IPS DF 19.7 (cell line): ENCODE results near the gene MSRB3.

Source experiments
- DNase-seq: peaks from one replicate; pipeline ENCODE4 v3.0.0-alpha.2; 2013; ENCODE audit warnings: low read depth, low spot score

MSRB3 gene

DNA sequence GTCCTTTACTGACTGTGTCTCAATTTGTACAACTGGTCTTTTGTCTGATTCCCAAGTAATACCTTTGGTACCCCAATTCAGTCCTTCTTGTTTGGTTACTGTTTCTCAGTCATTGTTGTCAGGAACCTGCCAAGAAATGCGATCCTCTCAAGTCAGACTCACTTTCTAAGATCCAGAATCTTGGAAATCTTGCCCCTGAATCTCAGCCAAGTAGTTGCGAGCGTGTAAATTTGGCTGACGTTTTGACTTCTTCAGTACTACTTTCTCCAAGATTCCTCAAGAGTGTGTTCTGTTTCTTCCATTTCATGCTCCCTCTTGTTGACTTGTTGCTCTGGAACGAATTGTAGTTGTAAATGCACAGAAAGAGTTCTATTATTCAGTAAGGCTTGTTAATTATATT is 114.0 kb downstream of the MSRB3 start:
- no peak for DNase-seq

DNA sequence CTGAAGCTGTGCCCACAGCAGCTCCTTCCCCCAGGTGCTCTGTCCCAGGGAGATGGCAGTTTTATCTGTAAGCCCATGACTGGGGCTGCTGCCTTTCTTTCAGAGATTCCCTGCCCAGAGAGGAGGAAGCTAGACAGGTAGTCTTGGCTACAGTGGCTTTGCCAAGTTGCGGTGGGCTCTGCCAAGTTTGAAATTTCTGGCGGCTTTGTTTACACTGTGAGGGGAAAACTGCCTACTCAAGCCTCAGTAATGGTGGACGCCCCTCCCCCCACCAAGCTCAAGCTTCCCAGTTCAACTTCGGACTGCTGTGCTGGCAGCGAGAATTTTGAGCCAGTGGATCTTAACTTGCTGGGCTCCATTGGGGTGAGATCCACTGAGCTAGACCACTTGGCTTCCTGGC is 124.7 kb downstream of the MSRB3 start:
- no peak for DNase-seq

DNA sequence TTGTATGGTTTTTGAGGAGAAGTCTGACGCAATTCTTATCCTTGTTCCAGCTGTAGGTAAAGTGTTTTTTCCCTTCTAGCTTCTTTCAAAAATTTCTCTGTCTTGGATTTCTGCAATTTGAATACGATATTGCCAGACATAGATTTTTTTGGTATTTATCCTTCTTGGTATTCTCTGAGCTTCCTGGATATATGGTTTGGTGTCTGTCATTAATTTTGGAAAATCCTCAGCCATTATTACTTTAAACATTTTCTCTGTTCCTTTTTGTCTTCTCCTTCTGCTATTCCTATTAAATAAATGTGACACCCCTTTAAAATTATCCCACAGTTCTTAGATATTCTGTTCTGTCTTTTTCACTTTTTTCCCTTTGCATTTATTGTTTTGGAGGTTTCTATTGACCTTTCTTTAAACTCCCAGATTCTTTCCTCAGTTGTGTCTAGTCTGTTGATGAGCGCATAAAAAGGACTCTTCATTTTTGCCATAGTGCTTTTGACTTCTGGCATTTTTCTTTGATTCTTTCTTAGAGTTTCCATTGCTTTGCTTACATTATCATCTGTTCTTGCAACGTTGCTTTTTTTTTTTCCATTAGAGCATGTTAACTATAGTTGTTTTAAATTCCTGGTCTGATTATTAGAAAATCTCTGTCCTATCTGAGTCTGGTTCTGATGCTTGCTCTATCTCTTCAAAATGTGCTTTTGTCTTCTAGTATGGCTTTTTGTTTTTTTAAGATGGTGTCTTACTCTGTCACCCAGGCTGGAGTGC is 129.1 kb downstream of the MSRB3 start:
- DNase-seq, result no peak

DNA sequence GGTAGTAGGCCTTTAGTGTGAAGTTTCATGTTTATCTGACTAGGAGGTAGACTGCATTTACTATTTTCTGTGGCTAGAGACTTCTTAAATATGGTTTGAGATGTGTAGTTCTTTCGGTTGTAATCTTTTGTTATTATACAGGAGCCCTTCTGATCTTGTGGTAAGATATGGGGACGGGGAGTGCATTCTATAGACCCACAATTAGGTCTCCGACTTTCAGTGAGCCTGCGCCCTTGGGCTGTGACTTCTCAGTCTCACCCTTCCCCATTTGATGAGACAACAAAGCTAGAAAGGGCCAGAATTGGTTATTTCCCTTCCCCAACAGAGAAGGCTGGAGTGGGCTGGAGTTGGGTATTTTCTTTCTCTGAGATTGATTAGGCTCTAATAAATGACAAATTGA is 130.0 kb downstream of the MSRB3 start:
- DNase-seq, result no peak

DNA sequence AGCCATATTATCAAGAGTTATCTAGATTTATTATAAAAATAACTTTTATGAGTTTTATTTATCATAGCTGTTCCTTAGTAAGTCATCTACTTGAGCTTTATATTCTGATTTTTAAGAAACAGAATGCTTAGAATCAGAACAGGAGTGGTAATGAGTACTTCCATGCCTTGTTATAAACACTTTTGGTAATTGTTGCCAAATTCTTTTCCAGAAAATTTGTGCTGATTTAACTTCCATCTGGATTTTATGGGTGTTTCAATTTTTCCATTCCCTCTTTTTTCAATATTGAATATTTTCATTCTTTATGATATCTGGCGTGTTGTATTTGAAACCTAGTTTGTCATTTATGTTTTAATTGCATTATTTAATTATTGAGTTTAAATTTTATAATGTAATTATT is 131.2 kb downstream of the MSRB3 start:
- DNase-seq, result no peak

DNA sequence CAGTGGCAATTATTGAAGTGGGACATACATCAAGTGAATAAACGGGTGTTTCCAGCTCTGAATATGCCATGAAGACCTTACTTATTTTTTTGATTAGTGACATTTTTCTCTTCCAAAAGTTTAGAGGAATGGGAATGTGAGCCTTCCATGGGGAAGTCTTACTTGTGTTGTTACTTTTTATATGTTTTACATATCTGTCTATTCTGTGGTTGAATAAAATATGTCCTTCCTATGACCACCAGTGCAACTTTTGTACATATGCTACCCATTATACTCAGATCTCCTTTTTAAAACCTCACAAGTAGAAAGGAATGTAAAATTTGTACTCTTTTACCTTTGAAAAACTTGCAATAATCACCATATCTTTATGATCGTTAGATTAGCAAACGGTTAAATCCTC is 132.7 kb downstream of the MSRB3 start:
- no peak for DNase-seq

DNA sequence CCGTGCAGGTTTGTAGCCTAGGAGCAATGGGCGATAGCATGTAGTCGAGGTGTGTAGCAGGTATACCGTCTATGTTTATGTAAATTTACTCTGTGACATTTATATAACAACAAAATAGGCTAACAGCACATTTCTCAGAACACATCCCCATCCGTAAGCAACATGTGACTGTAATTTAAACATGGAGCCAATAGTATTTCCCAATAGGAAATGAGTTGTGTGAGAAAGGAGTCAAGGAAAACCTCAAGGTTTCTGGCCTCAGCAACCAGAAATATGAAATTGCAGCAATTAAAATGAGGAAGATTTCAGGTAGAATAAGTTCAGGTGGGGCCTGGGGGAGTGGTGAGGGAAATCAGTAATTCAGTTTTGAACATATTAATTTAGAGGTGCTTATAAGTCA is 136.0 kb downstream of the MSRB3 start:
- DNase-seq, result no peak

DNA sequence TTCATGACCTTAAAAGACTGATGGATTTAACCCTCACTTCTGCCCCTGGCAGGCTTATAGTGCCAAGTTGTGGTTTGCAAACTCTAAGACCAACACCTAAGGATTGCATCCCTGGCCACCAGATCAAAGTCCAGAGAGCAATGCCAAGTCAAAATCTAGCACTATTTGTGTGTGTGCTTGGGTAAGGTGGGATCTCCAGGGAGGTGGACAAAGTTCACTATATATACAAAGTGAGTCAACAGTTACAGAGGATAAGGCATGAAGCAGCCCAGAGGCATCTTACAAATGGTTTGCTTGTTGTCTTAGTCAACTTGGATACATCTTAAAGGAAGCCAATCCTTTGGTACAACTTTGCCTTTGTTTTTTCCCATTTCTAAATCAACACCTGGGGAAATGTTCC is 137.3 kb downstream of the MSRB3 start:
- no peak for DNase-seq

DNA sequence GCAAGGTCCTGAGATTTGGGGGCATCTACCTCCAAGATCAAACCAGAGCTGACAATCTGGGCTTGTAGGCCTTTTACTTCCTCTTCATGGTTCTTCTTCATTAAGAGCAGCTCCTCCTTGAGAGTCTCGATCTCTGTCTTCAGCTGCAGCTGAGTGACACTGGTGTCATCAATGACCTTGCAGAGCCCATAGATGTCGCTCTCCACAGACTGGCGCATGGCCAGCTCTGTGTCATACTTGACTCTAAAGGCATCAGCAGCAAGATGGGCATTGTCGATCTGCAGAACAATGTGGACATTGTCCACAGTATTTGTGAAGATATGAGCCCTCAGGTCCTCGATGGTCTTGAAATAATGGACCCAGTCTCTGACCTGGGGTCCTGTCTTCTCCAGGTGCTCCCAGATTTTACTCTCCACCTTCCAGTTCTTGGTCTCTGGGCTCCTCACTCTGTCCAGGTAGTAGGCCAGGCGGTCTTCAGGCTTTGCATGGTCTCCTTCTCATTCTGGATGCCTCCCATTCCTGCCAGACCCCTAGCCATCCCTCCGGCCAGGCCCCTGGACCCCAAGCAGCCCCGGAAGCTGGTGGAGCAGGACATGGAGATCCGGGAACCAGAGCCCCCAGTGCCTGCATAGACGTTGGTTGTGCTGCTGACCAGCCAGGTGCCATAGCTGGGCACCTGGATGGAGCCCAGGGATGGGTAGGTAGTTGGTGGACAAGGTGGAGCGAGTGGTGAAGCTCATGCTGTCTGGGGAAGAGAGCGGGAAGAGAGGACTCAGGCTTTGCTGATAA is 141.0 kb downstream of the MSRB3 start:
- DNase-seq, result no peak

DNA sequence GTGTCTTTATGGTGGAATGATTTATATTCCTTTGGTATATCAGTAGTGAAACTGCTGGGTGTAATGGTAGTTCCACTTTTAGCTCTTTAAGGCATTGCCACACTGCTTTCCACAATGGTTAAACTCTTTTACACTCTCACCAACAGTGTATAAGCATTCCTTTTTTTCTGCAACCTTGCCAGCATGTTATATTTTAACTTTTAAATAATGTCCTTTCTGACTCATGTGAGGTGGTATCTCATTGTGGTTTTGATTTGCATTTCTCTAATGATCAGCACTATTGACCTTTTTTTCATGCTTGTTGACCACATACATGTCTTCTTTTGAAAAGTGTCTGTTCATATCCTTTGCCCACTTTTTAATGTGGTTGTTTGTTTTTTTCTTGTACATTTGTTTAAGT is 142.5 kb downstream of the MSRB3 start:
- DNase-seq, result no peak

DNA sequence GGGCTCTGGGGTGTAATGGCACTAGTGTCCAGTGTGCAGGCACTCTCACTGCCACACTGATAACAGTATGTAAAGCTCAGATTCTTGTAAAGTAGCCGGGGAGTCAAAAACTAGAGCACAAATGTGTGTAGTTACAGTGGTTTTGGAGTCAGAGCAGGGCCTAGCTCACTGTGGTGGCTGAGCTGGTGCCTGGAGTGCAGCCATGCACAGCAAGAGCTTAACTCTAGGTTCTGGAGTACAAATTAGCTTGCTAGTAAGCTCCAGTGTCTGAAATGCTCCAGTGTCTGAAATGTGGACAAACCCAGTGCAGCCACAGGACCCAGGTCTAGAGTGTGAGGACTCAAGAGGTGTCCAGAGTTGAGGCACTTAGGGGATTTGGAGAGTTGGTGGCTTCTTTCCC is 149.2 kb downstream of the MSRB3 start:
- no peak for DNase-seq

DNA sequence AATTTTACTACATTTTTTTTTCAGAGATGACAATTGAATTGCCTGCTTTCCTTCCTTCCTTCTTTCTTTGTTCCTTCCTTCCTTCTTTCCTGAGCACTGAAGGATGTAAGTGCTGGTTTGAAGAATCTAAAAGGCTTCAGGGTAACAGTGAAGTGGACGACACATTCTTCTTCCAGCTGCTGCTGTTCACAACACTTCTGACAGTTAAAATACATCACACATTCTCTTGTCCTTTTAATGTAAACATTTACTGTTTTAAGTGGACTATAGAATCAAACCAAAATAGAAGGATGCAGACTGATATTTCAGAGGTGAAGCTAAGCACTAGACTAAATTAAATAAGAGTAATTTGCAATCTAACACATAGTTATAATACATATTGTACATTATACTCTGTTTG is 151.5 kb downstream of the MSRB3 start:
- DNase-seq, result no peak

DNA sequence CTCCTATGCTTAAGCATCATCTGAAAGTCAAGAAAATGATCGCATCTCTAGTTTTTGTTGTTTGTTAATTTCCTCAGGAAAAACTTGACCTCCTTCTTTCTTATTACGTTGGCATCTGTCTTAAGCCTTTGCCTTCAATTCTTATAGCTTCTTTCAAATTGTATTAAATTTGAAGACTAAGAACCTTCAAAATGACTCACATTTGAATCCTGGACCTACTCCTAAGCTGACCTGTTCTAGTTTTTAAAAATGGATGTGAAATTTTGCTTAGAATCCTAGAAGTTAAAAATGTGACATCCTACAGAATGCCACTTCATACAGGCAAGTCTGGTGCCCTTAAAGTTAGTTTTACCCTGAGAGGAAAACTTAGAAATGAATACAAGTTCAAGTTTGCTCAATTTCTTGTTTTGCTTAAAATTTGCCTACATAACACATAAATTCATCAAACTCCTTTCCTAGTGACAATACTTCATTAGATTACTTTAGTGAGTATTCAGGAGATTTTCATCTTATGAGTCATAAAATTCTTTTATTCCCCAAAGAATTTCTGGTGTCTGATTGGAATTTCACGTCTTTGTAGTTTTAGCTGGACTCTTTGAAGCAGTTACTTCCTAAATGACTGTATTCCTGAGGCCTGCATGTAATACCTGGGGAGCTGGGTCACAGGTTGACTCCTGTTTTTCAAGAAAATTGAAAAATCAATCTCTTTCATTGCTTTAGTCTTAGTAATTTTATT is 152.3 kb downstream of the MSRB3 start:
- DNase-seq, result no peak

DNA sequence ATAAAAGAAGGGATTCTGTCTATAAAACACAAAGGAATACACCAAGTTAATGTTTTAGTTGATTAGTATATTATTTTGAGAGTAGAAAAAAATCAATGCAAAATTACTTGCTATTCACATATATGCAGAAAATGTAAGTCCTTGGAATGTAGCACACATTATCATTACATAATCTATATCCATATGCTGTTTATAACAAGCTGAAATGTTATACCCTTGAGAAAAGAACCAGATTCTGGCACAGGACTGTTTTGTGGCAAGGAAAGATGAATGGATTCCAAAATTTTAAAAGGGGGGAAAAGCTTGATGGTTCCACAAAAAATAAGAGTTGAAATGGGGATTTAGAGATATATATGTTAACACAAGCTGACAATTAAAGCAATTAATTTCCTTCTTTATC is 153.6 kb downstream of the MSRB3 start:
- no peak for DNase-seq

DNA sequence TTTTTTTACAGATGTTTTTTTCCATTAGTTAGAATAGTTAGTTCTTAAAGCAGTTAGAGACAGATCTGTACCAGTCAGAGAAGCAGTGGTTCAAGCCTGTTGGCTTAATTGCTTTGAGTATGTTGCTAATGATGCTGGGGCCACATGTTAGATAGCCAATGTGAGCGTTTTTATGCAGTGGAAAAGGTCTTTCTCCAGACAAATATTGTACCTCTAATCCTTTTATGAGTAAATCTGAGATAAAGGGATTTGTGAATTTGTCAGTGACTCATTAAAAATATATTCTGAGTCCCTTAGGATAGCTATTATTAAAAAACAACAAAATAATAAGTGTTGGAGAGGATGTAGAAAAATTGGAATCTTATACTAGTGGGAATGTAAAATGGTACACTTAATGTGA is 154.2 kb downstream of the MSRB3 start:
- DNase-seq, result no peak

DNA sequence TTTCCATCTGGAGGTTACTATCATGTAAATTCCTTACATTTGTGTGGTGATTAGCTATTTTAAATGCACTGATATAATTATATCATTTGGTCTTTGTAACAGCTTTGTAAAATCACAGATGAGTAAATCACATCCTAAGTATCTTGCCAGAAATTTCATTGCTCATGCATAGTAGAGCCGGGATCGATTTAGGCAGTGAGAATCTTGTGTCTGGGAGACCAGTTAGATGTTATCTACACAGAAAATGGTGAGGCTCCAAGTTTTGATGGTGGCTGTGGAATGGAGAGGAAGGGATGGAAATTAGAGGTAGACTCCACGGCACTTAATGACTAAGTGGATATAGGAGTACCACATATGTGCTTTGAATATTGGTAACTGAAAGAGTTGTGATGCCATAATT is 156.3 kb downstream of the MSRB3 start:
- no peak for DNase-seq

DNA sequence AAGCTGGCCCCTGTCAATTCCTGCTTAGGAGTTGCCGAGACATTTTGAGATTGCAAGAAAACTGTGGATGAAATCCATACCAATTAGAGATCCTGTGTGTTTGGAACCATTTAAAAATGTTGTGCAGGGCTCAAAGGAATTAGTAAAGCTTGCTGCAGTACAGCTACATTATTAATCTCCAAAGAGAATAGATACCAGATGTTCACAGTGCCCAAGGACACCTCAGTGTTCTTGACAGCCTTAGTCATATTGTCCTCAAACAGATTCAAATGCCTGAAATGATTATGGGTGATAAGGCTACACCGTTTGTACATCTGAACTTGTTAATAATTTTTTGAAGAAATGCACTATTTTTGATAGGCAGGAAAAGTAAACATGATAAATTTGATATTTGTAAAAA is 164.6 kb downstream of the MSRB3 start:
- DNase-seq, result no peak

DNA sequence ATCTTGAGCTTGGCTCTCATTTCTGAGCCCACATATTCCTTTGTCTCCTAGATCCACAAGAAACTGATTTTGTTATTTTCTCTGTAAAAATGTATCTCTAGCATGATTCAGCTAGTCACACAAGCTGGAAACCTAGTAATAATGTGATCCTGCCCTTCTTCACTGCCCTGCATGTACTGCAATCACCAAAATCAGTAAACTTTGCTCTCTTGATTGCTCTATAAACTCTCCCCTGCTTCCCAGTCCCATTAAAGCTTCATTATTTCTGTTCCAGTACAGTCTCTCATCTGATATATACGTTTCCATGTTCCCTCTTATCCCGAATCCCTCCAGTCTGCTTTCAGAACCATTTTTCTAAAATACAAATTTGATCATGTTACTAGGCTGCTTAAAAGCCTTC is 166.5 kb downstream of the MSRB3 start:
- no peak for DNase-seq

DNA sequence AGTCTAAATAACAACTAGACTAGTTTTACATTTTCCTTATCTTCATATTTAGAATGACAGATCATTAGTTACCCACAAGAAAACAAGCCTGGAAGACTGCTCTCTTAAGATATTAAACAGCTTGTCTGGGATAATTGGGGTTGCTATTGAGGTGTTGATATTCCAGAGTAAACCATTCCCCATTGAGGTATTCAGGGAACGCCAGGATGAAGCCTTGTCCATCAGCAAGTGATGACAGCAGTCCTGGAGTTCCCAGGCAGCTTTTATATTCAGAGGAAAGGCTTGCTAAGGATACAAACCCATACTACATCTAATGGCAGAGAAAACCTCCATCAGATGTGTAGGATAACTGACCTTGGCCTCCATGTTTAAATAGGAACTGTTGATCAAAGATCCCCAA is 168.4 kb downstream of the MSRB3 start:
- DNase-seq, result no peak

DNA sequence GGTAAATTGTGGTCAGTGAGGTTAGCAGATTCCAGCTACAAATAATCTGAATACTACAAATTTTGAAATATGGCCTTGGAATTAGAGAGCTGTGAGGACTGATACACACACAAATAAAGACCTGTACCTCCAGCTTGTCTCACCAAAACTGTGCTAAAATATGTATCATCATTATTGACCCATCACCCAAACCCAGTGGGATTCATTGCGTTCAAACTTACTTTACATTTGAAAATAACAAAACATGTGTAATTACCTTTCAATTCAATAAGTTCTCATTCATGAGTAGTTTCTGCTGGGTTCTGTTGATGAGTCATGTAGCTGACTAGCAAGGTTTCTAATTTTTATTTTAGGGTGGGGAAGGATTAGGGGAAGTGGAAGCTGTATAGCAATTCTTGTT is 170.9 kb downstream of the MSRB3 start:
- DNase-seq, result no peak

DNA sequence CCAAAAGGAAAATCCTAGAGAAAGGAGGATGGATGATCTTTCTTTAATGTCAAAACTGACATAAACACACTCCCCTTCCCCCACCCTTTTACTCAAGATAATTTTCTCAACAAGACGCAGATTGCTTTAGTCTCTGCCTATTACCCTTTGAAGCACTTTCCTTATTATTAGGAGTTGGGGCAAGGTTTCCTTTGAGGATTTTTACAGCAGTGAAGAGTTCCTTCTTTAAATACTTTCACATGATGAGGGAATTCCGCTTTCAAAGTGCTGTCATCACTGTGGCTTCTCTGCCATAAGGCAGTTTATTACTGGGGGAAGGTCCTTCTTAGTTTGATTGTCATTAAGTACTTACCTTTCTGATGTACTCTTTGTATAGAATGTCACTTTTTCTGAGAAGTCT is 172.1 kb downstream of the MSRB3 start:
- DNase-seq, result no peak

DNA sequence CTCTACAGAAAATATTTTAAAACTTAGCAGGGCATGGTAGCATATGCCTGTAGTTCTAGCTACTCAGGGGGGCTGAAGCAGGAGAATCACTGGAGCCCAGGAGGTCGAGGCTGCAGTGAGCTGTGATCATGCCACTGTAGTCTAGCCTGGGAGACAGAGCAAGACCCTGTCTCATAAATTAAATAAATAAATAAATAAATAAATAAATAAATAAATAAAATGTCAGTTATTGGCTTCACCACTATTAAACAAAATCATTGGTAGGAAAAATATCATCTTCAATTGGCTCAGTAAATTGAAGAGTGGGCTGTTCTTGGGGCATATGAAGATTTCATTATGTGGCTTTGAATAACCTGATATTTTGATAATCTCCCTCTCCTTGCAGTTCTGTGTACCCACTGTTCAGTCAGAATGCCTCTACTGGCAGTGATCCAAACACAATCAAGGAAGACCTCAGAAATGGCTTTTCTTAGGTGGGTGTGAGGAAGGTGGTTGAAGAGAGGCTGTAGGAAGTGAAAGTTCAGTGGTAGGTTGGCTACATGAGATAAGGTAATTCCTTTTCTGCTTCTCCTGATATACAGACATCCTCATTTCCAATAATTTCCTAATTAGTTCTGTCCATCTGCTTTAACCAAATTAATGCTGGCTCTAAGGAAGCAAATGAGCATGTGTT is 175.8 kb downstream of the MSRB3 start:
- DNase-seq, result no peak
